HUDEP-2 (cell line): ENCODE measurements around the gene SPEM2.
A peak's percentile ranks its signal among the peaks of the same experiment; 100 is the strongest.

Source experiments
- DNase-seq, 76 experiments: peaks; one replicate each; lab custom pipeline; 2025; ENCODE audit not compliant: unreplicated experiment in 76 of 76; lab: John Stamatoyannopoulos, UW

Gene SPEM2

GRCh38 chr17:7403727-7403976 lies 21.8 kb upstream of the SPEM2 start:
- peak in 34 of 76 experiments; percentile 43 to 80 (median 65) for DNase-seq

DNA sequence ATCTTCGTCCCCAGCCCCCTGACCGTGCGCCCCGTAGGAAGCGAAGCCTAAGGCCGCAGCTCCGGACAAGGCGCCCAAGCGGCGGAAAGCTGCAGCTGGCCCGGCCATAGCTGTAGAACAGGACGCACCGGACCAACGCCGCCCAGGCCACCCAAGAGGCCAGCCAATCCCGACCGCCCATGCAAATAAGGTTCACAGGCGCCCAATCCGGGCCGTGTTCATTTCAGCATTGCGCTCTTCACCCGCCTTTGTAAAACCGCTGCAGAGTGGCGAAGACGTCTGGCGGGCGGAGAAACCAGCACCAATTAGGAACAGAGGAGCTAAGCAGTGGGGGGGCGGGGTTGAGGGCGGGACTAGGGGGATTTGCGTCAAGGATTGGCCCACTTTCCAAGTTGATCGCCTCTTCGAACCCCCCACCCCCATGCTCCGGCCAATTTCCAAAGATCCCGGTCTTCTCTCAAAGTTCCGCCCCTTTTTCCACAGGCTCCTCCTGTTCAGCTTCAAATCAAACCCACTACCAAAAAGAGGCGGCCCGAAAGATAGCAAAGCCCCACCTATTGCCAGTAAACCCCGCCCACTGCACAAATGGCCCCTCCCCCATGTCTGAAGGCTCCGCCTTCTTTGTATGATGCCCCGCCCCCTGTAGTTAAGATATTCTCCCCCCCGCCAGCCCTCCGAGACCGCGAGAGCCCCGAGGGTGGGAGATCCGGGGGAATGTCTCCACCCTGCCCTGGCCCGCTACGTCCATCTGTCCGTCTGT lies 21.3 kb upstream of the SPEM2 start, which contains the start of gene TMEM256:
Gene TMEM256 (minus strand): TSS at position 121 of the 760 bp plus-strand sequence. CDS start 13 bp downstream, at position 108.
- peak; percentile 70 to 99 (median 95) for DNase-seq

- DNase-seq = peak in 22 of 76 experiments; percentile 20 to 74 (median 58)
These were observed 20.6 kb upstream of the SPEM2 start for GRCh38 chr17:7404737-7405349.

DNA sequence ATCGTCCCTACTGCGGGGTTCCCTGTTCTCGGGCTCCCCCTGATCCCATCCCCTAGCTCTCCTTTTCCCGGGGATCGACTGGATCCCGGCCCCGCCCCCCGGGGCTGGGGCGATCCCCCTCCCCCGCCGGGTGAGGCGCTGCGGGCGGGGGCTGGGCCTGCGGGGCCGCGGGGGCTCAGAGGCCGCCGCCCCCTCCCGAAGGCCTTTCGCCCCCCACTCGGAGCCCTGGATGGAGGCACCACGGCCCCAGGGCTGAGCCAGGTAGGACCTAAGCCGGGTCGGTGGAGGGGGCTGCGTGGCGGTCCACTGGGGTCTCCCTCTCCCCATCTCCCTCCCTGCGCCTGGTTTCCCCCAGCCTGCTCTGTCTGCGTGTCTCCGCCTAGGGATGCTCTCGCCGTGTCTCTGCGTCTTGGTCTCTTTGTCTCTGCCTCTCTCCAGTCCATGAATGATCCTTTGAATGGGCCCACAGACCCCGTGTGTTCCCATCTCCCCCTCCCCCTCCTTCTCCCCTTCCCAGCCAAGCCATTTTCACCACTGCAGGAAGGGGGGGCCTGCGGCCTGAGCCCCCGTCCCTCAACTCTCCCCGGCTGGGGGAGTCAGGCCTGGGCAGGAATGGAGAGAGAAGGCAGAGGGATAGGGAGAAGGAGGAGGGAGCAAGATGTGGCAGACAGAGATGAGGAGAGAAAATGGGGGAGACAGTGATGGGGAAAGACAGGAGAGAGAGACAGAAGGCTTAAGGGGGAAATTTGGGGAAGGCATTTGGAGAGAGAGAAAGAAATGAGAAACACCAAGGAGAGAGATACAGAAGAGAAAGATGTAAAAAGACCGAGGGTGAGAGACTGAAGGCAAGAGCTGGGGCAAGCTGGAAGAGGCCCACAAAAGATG lies 19.8 kb upstream of the SPEM2 start:
- DNase-seq = no peak

- no peak for DNase-seq
These were observed 19.1 kb upstream of the SPEM2 start for GRCh38 chr17:7406235-7406825.

DNA sequence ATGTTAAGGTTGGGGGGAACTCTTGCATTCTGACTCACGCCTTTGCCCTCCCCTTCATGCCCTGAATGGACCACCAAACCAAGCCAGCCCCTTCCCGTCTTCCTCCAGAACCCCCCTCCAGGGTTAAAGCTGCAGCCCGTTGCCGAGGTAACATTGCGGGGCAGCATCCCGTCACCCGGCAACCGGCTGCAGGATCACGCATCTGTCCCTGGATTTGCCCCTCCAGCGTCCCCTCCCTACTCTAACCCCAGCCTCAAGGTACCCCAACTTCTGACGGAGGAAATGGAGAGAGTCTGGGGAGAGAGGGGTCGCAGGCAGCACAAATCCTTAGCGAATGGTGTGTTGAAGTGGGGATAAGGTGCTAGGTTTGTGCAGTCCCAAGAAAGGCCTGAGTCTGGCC lies 18.3 kb upstream of the SPEM2 start:
- no peak for DNase-seq

DNA sequence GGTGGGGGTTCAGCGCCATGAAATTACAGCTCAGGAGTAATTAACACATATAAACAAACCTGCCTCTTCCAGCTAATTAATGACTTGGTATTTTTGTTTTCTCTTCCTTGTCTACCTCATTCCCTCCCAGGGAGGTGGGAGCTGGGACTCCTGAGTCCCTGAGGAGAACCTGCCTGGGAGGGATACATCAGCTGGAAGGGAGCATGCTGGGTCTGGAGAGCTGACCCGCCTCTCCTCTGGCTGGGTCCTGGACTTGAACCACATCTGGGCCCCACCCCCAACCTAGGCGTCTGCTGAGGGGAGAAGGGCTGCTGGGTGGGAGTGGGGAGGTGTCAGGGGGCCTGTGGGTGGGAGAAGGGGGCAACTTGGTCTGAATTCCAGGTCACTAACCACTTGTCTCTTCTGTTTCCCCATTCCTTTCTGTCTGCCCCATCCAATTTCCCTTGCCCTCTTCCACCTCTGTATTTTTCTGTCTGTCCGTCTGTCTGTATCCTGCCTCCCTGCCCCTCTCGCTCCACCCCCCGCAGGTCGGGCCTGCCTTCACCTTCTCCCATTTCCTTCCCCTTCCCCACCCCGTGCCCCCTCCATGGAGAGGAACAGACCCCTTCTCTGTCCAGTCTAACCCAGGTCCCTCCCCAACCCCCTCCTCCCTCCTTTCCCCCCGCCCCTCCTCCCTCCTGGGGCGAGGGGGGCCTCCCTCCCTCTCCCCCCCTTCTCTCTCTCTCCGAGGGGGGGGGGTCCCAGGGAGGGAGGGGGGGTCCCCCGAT lies 17.7 kb upstream of the SPEM2 start, which contains the start of gene NLGN2:
Gene NLGN2 (plus strand): TSS at position 361 of the 767 bp plus-strand sequence. CDS start 411 bp downstream, outside the sequence.
- DNase-seq = no peak

DNA sequence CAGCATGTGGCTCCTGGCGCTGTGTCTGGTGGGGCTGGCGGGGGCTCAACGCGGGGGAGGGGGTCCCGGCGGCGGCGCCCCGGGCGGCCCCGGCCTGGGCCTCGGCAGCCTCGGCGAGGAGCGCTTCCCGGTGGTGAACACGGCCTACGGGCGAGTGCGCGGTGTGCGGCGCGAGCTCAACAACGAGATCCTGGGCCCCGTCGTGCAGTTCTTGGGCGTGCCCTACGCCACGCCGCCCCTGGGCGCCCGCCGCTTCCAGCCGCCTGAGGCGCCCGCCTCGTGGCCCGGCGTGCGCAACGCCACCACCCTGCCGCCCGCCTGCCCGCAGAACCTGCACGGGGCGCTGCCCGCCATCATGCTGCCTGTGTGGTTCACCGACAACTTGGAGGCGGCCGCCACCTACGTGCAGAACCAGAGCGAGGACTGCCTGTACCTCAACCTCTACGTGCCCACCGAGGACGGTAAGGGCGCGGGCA lies 17.1 kb upstream of the SPEM2 start:
- peak in 4 of 76 experiments; percentile 9 to 17 (median 13) for DNase-seq

GRCh38 chr17:7408863-7409262 lies 16.6 kb upstream of the SPEM2 start:
- DNase-seq = no peak

GRCh38 chr17:7409716-7410115 lies 15.7 kb upstream of the SPEM2 start:
- no peak for DNase-seq

- DNase-seq = no peak
These were observed 14.6 kb upstream of the SPEM2 start for GRCh38 chr17:7410634-7411426.

DNA sequence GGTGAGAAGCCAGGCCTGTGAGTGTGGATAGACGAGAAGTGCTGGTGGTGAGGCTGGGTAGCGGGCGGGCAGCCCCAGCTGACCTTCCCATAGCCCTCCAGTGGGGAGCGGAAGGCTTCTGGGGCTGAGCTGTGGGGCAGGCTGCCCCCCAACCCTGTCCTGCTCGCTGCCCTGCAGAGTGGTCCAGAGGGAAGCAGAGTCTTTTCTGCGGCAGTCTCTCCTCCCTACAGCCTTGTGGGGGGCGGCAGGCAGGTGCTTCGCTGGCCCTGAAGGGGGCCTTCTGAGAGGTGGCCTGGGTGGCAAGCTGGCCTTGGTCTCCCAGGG lies 14.0 kb upstream of the SPEM2 start:
- DNase-seq = no peak

- DNase-seq = no peak
These were observed 11.9 kb upstream of the SPEM2 start for GRCh38 chr17:7413346-7413985.

DNA sequence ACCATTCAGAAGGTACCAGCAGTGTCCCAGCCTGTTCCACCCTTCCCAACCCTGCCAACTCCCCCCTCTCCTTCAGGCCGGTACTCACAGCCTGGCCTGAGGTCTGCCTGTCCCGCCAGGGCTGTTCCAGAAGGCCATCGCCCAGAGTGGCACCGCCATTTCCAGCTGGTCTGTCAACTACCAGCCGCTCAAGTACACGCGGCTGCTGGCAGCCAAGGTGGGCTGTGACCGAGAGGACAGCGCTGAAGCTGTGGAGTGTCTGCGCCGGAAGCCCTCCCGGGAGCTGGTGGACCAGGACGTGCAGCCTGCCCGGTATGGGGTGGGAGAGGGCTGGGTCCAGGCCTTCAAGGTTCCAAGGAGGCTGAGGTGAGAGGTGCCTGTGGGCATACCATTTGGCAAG lies 10.6 kb upstream of the SPEM2 start:
- no peak for DNase-seq

DNA sequence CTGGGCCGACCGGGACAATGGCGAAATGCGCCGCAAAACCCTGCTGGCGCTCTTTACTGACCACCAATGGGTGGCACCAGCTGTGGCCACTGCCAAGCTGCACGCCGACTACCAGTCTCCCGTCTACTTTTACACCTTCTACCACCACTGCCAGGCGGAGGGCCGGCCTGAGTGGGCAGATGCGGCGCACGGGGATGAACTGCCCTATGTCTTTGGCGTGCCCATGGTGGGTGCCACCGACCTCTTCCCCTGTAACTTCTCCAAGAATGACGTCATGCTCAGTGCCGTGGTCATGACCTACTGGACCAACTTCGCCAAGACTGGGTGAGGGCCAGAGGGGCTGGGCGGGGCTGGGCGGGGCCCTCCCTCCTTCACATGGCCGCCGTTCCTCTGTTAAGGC lies 9.6 kb upstream of the SPEM2 start:
- DNase-seq = no peak

DNA sequence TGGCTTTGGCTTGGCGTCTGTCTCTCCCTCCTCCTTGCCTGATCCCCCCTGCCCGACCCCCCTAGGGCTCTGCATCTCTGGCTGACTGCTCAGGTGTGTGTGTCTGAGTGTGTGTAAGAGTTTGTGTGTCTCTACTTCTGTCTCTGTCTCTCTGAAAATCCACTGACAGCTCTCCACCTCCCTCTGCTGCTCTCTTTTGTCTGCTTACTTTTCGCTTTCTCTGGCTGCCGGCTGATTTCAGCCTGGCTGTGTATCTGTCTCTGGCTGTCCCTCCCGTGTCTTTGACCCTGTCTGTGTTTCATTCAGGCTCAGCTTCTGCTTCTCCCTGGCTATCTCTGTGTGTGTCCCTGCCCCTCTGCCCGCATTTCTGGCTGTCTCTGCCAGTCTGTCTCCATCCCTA lies 9.1 kb upstream of the SPEM2 start:
- peak in 2 of 76 experiments; percentile 2 to 5 for DNase-seq

GRCh38 chr17:7417056-7417655 lies 8.3 kb upstream of the SPEM2 start:
- no peak for DNase-seq

DNA sequence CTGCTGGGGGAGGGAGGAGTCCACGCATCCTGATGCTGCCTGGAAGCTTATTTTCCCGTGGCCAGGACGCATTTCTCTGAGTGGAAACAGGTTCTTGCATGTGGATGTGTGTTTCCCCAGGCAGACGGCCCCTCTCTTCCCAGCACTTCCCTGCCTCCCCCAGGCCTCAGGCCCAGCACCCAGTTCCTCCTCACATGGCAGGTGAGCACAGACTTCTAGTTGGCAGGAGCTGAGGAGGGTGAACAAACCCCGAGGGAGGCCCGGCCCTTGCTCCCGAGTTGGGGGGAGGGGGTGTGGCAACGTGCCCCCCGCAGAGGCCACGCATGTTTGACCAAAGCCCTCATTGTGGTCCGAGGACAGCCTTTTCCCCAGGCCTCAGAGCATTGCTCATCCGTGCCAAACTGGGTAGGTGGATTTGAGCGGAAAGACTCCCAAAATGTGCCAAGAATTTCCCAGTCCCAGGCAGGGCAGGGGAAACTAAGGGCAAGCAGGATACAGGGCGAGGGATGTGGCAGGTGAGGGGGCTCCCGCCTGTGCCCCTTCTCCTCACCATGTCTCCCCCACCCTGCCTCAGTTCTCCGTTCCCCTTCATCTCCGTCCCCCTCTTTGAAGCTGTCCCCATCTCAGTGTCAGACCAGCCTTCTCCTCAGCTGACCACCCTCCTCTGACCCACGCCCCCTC lies 6.8 kb upstream of the SPEM2 start:
- DNase-seq = no peak
